C4-2B (cell line): Measurements from ENCODE around the gene MYO1G.
"Not testable (repeated sequence)": the region's sequence is repeated elsewhere in the genome, so short reads cannot be mapped to it uniquely, and the experiment has no call there.

Source experiments
- H3K27ac ChIP-seq: fragments of 450-650 bp; 2 replicates; pipeline ENCODE4 v1.5.1; 2017
- CTCF ChIP-seq: fragments of 450-650 bp; conservative IDR thresholded peaks from 2 replicates; pipeline ENCODE4 v1.5.1; 2017; ENCODE audit warnings: mild to moderate bottlenecking
- ZFX ChIP-seq: fragments of 450-650 bp; IDR thresholded peaks from 2 replicates; pipeline ENCODE4 v1.6.1; 2017

The MYO1G gene

GRCh38 chr7:44995555-44996493, 17.0 kb upstream of the MYO1G start:
- H3K27ac ChIP-seq: no peak overlapping the region
- no peak for TF ChIP-seq CTCF
- no peak for TF ChIP-seq ZFX

- no peak overlapping the region for H3K27ac ChIP-seq
- TF ChIP-seq ZFX (no peak), CTCF (no peak)
Measured at GRCh38 chr7:44994877-44995554, 16.2 kb upstream of the MYO1G start.

GRCh38 chr7:44992004-44992795, 13.4 kb upstream of the MYO1G start:
- not testable (repeated sequence) for H3K27ac ChIP-seq

- TF ChIP-seq ZFX (no peak), CTCF (no peak)
- no peak overlapping the region for H3K27ac ChIP-seq
Measured at GRCh38 chr7:44990109-44991023, 11.6 kb upstream of the MYO1G start.

- TF ChIP-seq CTCF (no peak), ZFX (no peak)
- H3K27ac ChIP-seq: no peak overlapping the region
Measured at GRCh38 chr7:44989132-44989531, 10.3 kb upstream of the MYO1G start.

GRCh38 chr7:44988701-44989100, 9.9 kb upstream of the MYO1G start:
- H3K27ac ChIP-seq: no peak overlapping the region

More at GRCh38 chr7:44988701-44989100, 9.9 kb upstream of the MYO1G start:
- TF ChIP-seq CTCF: no peak
- no peak for TF ChIP-seq ZFX
